Epidermal melanocyte (primary cell): ENCODE data around the gene SLC6A6.

Experiments used
- DNase-seq: peaks from one replicate; pipeline ENCODE4 v3.0.0; 2011; ENCODE audit warnings: low spot score; ENCODE audit not compliant: insufficient read length

SLC6A6 gene

DNA sequence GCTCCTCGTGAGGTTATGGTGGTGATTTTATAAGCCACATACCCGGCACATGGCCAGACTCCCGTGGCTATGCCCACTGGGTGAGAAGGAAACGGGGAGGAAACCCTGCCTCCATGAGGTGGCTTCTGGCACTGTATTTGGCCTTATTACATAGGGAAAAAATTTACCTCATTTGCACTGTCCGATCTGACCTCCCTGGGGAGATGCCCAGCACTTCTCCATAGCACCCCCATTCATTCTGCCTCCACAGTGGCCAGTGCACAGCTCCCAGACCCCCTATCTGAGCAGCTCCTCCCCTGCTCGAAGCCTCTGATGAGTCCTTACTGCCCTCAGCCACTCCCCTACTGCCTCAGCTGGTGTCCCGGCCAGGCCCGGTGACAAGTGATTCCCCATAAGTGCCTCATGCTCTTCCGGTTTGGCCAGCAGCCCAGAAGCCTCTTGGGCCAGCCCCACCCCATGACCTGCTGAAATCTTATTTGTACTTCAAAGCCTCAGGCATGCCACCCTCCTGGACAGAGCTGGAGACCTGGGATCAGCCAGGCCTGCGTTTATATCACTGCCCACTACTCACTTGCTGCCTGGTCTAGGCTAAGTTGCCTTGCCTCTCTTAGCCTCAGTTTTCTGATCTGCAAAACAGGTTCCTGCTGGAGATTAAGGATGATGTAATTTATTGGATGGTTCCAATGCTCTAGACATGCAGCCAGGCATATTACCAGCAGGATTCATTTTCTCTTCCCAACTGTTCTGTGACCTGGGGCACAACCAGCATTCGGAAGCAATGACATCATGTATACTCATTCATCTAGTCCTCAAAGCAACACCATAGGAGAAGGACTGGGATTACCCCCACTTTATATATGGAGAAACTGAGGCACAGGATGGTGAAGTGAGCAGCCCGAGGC lies 30.6 kb upstream of the SLC6A6 start:
- no peak for DNase-seq

DNA sequence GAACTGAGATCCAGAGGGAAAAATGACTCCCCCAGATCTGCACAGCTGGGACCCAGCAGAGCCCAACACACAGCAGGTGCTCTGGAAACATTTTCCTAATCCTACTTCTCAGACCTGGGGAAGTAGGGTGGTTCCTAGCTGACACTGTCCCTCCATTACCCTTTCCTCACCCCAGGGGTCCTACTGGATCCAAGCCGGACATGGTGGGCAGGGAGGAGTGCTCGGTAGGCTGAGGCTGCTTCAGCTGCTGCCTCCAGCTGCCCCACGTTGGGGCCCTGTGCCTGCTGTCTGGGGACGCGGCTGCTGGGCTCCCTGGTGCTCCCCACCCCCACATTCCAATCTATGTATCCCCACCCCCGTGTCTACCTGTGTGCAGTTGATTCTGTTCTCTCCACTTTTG lies 29.8 kb upstream of the SLC6A6 start:
- DNase-seq: no peak

DNA sequence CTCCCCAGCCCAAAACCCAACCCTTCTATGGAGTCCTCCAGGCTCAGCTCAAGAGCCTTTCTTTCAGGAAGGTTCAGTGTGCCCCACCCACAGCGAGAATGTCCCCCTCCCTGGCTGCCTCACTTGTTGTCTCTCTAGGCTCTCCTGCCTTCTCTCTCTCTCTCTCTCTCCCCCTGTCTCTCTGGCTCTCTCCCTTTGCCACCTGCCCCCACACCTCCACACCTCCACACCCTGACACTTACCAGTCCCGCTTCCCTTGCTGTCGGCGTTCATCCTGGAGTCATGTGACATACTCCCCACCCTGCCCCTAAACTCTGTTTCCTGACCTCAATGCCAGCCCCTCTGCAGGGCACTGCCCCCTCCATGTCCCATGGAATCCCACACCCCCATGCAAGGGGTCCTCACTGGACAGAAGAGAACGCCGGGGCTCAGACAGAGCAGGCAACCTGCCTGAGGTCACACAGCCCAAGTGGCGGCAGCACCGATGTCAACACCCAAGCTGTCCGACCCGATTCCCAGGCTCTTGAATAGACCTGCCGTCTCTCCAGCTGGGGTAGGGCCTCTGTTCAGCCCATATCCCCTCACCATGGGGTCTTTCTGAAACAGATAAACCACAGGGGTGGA lies 28.5 kb upstream of the SLC6A6 start:
- DNase-seq: no peak

DNA sequence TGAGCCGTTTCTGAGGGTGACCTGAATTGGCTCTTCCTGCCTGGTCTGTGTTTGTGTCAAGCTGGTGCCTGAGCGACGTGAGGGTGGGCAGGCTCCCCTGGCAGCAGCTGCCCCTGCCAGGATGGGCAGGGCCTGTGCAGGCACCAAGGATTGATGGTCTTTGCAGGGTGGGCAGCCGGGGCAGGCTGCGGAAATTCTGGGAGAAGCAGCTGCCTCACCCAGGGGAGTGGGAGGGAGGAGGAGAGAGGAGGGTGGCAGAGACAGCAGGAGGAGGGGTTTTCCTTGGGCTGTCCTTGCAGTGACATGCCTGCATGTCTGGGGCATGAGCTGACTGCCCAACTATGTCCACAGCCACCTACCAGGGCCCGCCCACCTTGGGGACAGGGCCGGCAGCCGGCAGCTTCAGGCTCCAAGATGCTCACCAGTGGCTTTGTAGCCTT lies 27.9 kb upstream of the SLC6A6 start:
- DNase-seq: no peak

DNA sequence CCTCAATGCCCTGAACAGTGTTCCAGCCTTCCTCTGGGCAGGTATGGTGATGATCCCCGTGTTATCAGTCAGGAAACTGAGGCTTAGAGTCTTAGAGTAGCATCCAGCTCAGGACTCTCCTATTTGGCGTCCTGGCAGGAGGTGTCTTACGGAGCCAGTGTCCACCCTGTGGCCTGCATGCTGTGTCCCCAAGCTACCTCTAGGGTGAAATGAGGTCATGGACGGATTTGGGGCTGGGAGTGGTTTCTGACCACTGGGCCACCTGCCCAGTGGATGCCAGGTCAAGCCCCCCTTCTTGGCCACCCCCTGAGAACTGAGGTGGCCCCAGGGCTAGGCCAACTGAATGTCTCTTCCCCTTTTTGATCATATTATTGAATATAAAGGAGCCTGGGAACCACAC lies 27.2 kb upstream of the SLC6A6 start:
- no peak for DNase-seq

DNA sequence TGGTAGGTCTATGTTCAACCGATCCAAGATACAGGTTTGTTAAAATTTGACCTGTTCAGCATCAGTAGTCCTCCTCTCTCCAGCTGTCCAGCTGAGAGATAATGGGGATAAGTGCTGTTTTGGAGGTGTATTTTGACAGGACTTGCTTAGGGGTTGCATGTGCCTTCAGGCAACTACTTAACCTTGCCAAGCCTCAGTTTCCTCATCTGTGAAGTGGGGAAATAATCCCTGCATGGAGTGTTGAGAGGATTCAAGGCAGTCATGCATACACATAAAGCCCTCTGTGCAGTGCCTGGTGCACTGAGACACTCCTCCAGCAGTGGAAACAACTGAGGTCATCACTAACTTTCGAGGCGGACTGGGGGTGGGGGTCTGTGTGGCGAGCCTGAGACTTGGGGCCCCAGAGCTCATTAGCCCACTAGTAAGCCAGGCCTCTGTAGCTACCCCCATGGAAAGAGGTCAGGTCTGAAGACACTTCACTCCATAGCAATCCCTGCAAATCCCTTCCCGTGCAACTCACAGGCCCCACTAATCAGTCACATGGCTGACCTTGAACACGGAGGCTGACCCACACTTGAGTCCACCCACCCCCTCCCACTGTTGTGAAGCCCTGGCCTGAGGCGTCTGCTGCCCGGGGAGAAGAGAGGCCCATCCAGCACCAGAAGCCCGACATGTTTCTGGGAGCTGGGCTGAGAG lies 25.9 kb upstream of the SLC6A6 start:
- DNase-seq: no peak

DNA sequence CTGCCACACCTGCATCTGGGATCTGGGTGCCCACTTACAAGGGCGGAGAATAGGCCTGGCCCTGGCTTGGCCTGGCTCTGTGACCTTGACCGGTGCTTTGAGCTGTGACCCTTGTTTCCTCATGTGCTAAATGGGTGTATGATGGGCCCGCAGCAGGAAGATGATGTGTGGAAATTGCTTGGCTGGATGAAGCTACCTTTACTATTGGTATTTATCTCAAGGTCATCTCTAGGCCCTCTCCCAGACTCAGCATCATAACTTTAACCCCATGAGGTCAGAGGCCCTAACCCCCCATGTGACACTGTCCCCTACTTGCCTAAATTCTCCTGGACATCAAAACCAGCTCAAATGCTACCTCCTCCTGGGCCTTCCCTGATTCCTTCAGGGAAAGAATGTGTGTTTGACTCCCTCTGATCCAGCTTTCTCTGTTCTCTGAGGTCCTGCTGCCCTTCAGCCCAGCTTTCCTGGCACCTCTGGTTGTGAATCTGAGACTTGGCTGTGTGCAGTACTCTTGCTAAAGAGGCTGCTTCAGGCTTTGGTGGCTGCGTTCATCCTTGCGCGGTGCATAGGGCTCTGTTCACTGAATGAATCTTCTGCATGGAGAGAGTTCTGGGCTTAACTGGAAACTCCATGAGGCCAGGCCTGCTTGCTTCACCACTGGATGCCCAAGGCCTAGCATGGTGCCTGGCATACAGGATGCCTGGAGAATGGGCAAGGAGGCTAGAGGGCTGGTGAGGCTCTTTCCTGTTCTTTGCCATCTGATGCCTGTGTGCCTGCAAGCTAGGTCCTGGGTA lies 25.2 kb upstream of the SLC6A6 start:
- DNase-seq: no peak

DNA sequence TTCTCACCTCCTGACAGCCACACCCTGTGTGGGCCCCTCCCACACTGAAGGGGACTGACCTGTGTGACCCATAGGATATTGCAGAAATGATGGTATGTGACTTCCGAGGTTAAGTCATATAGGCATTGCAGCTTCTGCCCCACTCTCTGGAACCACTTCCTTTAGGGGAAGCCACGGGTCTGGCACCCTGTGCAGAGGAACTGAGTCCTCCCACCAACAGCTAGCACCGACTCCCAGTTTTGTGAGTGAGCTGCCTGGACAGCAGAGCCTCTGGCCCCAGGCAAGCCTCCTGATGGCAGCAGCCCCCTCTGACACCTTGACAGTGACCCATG lies 24.6 kb upstream of the SLC6A6 start:
- no peak for DNase-seq

DNA sequence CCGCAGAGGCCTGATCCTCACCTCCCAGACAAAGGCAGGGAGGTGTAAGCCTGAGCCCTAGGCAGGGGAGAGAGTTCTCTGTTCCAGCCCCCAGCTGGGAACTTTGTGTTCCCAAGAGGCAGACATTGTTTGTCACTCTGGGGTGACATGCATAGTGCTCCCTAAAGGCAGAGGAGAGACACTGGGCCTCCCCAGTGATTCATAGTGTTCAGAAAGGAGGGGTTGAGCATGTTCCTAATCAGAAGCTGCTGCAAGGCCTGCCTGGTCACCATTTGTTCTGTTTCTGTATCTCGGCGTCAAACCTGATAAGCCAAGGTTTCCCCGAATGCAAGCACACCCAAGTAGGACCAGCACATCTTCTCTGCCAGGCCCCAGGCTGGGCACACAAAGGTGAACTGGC lies 24.0 kb upstream of the SLC6A6 start:
- DNase-seq: no peak

DNA sequence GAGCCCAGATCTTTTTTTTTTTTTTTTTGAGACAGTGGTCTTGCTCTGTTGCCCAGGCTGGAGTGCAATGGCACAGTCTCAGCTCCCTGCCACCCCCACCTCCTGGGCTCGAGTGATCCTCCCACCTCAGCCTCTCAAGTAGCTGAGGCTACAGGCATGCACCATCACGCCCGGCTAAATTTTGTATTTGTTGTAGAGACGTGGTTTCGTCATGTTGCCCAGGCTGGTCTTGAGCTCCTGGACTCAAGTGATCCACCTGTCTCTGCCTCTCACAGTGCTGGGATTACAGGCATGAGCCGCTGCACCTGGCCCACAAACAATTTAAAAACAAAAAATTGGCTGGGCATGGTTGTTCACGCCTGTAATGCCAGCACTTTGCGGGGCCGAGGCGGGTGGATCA lies 22.6 kb upstream of the SLC6A6 start:
- DNase-seq: no peak

DNA sequence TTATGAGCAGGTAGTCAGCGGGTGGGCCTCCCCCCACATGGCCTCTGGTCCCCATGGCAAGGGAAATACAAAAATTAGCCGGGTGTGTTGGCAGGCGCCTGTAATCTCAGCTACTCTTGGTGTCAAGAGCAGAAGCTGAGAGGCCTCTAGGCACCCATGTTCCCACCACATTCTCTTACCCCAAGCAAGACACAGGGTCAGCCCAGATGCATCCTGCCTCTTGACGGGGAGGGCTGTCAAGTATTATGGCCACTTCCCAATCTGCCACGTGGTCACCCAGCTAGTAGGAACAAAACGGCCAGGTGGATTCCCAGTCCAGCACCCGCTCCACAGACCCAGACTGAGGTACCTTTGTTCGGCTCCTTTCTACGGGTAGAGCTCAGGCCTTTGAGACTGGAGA lies 16.2 kb upstream of the SLC6A6 start:
- DNase-seq: no peak

DNA sequence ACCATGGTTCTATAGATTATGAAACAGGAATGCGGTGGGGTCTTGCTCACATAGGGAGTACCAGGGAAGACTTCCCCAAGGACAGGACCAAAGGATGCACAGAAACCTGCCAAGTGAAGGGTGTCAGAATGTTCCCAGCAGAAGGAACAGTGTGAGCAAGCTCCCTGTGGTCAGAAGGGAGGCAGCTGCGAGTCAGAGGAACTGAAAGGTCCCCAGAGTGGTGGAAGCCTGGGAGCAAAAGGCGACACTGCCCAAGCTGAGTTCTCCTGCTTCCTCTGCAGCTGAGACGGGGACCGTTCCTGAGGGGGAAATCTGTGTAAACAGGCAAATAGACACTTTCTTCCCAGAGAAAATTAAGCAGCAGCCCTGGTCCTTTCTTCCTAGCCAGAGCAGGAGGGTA lies 14.2 kb upstream of the SLC6A6 start:
- no peak for DNase-seq

DNA sequence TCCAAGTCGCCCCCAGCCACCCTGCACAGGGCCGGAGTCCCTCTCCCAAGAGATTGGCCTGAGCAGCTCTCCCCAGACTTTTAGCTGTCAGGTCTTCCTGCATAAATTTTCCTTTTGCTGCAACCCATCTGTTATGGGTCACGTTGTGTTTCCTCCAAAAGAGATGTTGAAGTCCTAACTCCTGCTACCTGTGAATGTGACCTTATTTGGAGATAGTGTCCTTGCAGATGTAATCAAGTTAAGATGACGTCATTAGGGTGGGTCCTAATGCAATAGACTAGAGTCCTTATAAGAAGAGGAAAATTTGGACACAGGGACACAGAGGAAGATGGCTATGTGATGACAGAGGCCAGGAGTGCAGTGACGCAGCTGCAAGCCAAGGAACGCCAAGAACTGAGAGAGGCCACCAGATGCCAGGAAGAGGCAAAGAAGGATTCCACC lies 13.2 kb upstream of the SLC6A6 start:
- no peak for DNase-seq

DNA sequence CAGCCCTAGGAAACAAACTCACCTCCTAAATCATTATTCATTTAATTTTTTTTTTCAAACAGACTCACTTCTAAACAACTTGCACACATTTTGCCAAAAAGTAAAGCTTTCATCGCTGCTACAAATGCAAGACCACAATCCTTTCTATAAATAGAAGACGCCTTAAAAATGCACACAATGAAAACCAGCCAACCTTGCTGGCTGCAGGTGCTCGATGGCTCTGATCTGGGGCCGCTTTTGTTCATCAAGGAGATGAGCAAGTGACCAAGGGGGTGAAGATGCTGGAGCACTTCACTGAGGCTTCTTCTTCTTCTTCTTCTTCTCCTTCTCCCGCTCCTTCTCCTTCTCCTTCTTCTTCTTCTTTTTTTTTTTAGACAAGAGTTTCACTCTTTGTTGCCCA lies 12.7 kb upstream of the SLC6A6 start:
- no peak for DNase-seq

DNA sequence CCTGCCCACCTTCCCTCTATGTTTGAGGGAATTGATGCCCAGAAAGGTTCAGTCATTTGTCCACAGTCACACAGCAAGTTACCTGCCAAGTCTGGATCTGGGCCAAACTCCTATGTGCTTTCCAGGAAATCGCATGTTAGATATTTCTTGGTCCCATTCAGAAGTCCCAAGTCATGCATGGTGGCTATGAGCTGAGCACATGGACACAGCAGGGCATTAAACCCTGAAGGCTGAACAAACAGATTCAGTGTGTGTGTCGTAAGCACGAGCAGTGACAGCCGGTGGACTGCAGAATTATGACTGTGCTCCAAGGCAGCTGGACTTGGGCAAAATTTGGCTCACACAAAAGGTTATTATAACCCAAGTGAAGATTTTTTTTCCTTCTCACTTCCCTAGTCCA lies 11.4 kb upstream of the SLC6A6 start:
- DNase-seq: peak; percentile 85

DNA sequence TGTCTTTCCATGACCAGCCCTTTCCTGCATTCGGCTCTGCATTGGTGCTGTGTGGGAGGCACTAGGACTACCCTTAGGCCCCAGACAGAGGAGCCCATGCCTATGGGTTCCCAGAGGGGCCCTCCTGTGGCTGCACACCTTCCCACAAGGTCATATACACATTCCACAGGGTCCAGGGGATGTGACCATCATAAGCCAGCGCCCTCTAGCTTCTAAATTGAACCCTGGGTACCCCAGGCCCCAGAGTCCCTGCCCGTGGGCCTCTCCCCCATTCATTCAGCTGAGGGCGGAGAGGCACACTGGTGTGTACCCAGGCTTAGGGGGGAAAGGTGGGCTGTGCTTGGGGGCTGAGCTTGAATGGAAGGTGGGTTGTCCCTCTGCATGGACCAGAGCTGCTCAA lies 10.2 kb upstream of the SLC6A6 start:
- no peak for DNase-seq

DNA sequence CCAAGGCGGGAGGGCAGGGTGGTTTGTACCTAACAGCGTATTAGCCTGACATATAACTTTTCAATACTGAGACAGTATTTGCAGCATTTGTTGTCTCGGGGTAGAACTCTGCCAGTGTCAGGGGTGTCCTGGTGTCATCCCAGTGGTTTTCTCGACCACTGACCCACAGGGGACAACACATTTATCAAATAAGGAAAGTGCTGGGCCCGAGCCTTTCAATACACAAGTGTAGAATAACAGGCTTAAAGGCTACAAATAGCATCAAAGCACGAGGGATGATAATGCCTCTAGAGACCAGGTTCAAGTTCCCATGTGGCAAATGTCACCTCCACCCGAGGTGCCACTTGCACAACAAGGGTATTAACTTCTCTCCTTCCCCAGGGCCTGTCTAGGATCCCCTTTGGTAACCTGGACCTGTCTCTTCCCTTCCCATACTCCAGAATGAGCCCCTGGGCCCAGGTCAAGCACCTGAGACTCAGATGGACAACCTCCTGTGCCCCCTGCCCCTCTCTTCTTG lies 9.5 kb upstream of the SLC6A6 start:
- no peak for DNase-seq

DNA sequence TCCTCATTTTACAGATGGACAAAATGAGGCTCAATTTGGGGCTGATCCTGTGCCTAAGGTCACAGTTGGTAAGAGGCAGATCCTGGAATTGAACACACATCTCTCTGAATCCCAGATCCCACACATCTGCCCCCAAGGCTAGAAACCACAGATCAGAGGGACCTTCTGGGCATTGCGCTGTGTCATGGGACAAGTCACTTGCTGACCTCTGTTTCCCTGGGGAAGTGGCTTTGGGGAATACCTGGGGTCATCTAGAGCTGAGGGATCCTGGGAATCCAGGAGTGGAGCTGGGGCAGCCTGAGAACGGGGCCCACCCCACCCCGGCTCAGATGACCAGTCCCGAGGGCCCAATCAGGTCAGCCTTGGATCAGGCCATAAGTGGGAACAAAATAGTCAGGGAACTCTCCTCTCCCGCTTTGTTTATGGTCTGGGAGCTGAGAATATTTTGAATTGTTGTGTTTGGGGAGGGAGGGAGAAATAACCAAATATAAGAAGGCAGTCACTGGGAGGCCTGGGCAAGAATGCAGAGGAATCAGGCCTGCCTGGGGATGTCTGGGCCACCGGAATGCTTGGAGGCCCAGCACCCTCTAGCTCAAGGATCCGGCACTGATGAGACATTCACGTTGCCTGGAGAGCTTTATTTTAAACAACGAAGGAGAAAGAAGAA lies 8.8 kb upstream of the SLC6A6 start:
- DNase-seq: no peak

DNA sequence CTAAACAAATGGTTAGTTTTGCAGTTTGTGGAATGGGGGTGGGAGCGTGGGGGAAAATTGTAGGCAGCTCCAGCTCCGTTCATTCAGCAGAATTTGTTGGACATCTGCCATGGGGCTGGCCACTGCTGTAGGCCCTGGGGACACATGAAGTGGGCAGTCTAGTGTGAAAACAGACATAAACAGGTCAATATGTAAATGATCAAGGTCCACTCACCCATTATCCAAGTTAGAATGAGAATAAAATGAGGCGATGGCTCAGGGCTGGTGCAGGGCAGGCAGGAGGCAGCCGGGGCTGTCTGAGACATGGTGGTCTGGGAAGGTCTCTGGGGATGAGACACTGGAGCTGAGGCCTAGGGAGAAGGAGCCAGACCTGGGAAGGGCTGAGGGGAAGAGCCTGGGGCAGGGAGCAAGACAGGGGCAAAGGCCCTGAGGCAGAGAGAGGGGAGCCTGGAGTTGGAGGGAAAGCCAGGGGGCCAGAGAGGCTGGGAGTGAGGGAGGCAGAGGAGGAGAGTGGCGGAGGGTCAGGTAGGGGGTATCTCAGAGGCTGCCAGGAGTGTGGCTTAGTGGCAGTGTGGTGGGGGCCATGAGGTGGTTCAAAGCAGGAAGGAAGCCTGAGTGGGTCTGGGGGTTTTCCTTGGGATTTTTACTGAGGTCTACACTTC lies 6.2 kb upstream of the SLC6A6 start:
- no peak for DNase-seq

DNA sequence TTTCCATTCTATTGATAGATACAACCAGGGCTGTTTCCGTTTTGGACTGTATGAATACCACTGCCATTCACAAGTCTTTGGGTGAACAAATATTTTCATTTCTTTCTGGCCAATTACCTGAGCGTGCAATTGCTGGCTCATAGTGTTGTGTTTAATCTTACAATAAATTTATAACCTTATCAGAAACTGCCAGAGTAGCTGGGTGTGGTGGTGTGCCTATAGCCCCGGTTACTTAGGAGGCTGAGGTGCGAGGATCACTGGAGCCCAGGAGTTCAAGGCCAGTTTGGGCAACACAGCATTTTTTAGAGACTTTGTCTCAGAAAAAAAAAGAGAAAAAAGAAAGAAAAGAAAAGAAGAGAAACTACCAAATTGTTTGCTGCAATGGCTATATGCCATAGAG lies 5.4 kb upstream of the SLC6A6 start:
- DNase-seq: no peak
